Coronary artery (tissue), 2 donors: Measurements from ENCODE around the gene ANK3.
A peak's percentile ranks its signal among the peaks of the same experiment; 100 is the strongest.

ENCODE experiments used
- DNase-seq: peaks from one replicate; pipeline ENCODE4 v3.0.0-alpha.2; 2017; ENCODE audit warnings: low spot score
- H3K27ac ChIP-seq, 2 donors: fragments of 200-600 bp; sonication (generic); one replicate each; pipeline ENCODE4 v1.5.1; 2016 to 2019
- H3K4me3 ChIP-seq: fragments of 200-600 bp; sonication (generic); 2 replicates; pipeline ENCODE4 v1.5.1; 2016; ENCODE audit warnings: mild to moderate bottlenecking, moderate library complexity
- TF ChIP-seq, protein P1 (sequence below): fragments of 200-600 bp; sonication (generic); IDR thresholded peaks from one replicate; pipeline ENCODE4 v1.5.1; 2019; ENCODE audit warnings: antibody characterized with exemption

The ANK3 gene

DNA sequence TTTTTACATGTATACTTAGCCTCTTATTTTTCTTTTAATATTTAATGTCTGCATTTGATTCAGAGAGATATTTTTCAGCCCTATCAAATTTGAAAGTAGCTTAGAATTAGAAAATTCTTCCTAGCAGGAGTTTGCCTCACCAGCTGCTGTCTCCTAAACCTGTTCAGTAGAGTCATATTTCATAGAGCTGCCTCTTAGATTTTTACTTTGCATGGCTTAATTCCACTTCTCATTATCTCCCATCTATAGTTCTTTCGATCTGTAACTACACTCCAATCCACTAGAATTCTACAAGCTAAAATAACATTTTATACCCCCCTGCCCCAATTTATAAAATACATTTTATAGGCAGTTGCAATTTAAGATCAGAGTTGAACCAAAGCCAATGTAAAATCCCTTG lies 227.0 kb downstream of the ANK3 start:
- TF ChIP-seq, protein P1, sequence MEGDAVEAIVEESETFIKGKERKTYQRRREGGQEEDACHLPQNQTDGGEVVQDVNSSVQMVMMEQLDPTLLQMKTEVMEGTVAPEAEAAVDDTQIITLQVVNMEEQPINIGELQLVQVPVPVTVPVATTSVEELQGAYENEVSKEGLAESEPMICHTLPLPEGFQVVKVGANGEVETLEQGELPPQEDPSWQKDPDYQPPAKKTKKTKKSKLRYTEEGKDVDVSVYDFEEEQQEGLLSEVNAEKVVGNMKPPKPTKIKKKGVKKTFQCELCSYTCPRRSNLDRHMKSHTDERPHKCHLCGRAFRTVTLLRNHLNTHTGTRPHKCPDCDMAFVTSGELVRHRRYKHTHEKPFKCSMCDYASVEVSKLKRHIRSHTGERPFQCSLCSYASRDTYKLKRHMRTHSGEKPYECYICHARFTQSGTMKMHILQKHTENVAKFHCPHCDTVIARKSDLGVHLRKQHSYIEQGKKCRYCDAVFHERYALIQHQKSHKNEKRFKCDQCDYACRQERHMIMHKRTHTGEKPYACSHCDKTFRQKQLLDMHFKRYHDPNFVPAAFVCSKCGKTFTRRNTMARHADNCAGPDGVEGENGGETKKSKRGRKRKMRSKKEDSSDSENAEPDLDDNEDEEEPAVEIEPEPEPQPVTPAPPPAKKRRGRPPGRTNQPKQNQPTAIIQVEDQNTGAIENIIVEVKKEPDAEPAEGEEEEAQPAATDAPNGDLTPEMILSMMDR = no peak
- no peak overlapping the region for H3K27ac ChIP-seq

DNA sequence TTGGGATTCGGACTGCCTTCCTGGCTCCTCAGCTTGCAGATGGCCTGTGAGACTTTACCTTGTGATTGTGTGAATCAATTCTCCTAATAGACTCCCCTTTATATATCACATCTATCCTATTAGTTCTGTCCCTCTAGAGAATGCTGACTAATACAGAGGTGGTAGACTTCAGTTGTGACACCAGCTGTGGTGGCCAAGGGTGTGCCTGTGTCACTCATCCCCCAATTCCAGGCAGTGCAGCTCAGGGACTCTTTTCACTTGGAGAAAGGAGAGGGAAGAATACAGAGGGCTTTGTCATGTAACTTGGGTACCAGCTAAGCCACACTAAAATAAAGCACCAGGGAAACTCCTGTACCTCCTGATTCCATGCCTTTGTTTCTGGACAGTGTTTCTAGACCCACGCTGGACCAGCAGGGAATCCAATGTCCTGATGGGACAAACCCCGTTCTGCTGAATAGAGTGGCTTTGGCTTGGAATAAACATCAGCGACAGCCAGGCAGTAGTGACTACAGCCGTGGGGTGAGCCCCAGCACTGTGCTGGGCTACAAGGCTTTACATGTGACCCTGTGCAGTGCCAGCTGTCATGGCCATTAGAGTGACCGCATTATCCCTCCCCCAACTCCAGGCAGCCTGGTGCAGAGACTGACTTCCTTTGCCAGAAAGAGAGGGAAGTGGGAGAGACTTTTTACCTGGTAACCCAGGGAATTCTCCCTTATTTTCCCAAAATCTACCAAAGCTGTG lies 233.6 kb downstream of the ANK3 start:
- DNase-seq = no peak
- Histone ChIP-seq H3K27ac (no peak overlapping the region), H3K4me3 (no peak overlapping the region)
- TF ChIP-seq, protein P1 = no peak

More for the DNA sequence above, 227.0 kb downstream of the ANK3 start:
- no peak overlapping the region for H3K4me3 ChIP-seq
- DNase-seq = no peak

DNA sequence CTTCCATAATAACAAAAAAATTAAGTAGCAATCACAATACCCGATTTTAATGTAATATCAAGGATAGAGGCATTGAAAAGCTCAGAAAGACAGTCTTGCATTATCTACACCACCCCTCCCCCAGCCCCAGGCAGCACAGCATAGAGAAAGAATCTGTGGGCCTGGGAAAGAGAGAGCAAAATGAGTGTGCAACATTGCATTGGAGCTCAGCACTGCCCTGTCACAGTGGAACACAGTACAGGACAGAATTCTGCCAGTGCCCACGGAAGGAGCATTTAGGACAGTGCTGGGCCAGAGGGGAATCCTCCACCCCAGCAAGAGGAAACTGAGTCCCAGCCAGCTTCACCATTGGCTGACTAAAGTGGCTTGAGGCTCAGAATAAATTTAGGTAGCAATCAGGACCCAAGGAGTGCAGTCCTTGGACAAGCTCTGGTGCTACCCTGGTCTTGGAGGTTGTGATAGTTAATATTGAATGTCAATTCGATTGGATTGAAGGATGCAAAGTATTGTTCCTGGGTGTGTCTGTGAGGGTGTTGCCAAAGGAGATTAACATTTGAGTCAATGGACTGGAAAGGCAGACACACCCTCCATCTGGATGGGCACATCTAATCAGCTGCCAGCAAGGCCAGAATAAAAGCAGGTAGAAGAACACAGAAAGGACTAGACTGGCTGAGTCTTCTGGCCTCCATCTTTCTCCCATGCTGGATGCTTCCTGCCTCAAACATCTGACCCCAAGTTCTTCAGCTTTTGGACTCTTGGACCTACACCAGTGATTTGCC lies 234.4 kb downstream of the ANK3 start:
- DNase-seq = no peak
- H3K4me3 ChIP-seq = no peak overlapping the region
- H3K27ac ChIP-seq = no peak overlapping the region
- TF ChIP-seq, protein P1 = no peak

DNA sequence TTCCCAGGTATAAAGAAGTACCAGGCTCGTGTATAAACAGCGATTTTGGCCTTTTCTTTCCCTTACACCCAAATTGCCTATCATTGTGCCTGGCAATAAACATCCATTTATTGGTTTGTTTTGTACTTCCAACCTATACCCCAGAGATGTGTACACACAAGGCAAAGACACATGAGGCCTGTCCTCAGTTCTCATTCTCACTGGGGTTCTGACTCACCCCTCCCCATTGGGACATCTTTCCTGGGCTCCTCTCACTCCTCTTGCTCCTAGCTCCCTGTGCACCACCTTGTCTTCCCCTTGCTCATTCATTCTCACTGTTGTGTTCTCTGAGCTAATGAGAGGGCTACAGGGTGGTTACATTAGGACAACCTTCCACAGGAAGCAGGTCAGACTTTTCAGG lies 240.7 kb downstream of the ANK3 start:
- TF ChIP-seq, protein P1 = no peak
- Histone ChIP-seq H3K4me3 (no peak overlapping the region), H3K27ac (peak overlapping the region in 1 of 2 donors; percentile 57)
- DNase-seq = no peak

DNA sequence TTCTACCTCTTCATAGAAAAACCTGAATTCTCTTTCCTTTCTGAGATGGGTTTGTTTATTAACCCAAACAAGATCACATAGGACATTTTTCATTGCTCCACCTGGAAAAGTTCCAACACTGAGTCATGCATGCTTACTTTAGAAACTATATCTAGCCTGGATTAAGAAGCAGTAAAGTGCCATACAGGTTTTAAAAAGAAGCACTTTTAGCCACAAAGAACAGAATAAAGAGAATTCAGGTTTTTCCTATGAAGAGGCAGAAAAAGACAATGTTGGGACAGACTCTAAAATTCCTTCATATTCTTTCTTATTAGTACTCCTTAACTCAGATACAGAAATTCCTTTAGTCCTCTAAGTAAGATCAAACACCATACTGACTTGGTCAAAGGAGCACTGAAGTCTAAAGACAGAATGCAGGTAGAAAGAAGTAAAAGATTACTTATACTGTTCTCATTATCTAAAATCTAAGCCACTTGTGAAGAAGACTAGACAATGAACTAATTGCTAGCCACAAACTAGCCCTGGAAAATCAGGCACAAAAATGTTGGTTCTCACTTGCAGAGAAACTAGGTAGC lies 241.3 kb downstream of the ANK3 start:
- Histone ChIP-seq H3K4me3 (no peak overlapping the region), H3K27ac (peak overlapping the region in 1 of 2 donors; percentile 57)
- TF ChIP-seq, protein P1 = no peak
- DNase-seq = no peak

DNA sequence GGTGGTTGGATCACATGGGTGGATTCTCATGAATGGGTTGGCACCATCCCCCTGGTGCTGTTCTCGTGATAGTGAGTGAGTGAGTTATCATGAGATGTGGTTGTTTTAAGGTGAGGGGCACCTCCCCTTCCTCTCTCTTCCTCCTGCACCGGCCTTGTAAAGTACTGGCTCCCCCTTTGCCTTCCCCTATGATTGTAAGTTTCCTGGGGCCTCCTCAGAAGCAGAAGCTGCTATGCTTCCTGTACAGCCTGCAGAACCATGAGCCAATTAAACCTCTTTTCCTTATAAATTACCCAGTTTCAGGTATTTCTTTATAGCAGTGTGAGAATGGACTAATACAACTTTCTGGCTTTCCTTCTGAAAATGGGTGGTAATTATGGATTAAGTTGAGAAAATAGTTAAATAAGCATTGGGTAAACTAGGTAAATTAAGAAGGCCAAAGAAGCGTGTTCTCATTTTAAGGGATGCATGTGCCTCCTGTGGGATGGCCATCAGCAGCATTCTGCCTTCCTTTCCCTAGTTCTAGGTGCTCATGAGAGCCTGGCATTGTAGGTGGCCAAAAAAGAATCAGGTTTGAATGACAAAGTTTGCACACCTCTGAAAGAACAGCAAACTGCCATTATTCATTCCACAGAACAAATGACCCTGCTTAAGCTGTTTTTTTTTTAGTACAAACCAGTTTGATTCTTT lies 242.0 kb downstream of the ANK3 start:
- Histone ChIP-seq H3K27ac (peak overlapping the region in 1 of 2 donors; percentile 57), H3K4me3 (no peak overlapping the region)
- no peak for DNase-seq
- TF ChIP-seq, protein P1 = no peak
